ENCODE data around the gene TP53I13. TPM values are rescaled to one million over a fixed set of nuclear protein-coding genes. Genes with fewer than 3 reads are reported as not detected.

Gene TP53I13
- total and polyA plus RNA-seq, 2 of the 13 experiments (the other 11 are each of a cell fraction or from before 2014, with no cell fraction given) = 16.9 to 25.7 TPM

DNA sequence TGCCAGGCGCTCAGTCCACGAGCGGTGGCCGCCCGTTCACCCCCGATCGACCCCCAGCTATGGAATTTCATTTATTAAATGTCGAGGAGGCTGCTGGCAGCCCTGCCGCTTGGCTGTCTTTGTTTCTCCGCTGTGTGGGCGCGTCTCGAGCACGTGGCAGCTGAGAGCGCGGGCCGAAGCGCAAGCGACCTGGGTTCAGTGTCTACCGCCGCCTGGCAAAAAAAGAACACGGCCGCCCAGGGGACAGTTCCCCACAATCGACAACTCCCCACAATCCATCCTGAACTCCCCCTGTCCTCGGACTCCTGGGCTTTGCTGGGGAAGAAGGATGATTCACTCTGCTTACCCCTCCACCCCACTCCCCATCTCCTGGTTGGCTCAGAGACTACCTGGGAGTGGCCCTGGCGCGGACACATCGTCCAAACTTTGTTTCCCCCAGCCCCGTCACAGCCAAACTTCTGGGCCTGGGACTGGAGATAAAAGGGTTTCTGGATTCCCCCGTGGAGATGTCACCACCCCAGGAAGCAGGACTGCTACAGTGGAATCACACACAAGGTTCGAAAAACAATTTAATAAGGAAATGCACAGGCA is 22.7 kb downstream of the TP53I13 start (continued):
- TF ChIP-seq, protein P1, sequence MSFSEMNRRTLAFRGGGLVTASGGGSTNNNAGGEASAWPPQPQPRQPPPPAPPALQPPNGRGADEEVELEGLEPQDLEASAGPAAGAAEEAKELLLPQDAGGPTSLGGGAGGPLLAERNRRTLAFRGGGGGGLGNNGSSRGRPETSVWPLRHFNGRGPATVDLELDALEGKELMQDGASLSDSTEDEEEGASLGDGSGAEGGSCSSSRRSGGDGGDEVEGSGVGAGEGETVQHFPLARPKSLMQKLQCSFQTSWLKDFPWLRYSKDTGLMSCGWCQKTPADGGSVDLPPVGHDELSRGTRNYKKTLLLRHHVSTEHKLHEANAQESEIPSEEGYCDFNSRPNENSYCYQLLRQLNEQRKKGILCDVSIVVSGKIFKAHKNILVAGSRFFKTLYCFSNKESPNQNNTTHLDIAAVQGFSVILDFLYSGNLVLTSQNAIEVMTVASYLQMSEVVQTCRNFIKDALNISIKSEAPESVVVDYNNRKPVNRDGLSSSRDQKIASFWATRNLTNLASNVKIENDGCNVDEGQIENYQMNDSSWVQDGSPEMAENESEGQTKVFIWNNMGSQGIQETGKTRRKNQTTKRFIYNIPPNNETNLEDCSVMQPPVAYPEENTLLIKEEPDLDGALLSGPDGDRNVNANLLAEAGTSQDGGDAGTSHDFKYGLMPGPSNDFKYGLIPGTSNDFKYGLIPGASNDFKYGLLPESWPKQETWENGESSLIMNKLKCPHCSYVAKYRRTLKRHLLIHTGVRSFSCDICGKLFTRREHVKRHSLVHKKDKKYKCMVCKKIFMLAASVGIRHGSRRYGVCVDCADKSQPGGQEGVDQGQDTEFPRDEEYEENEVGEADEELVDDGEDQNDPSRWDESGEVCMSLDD (CRISPR knock-in tag; IDR thresholded peaks at IDR 0.05; ENCODE audit: borderline replicate concordance) = 0 out of 2 replicates have a peak, but pooled peaks have one; percentile 50
- TF ChIP-seq HMG20B (CRISPR knock-in tag; conservative IDR thresholded peaks at IDR 0.05) (no peak), SOX6 (IDR thresholded peaks at IDR 0.05) (no peak), SOX6 (CRISPR knock-in tag; IDR thresholded peaks at IDR 0.05) (no peak), ZNF619 (CRISPR knock-in tag; IDR thresholded peaks at IDR 0.05) (no peak), CBFB (CRISPR knock-in tag; IDR thresholded peaks at IDR 0.05) (no peak; the same call in 1 of the 2 replicates), ZNF501 (CRISPR knock-in tag; IDR thresholded peaks at IDR 0.05) (no peak), ZNF432 (CRISPR knock-in tag; IDR thresholded peaks at IDR 0.05; ENCODE audit: borderline replicate concordance) (no peak), ZBTB20 (CRISPR knock-in tag; IDR thresholded peaks at IDR 0.05; ENCODE audit: borderline replicate concordance, low read depth) (no peak), ZNF615 (CRISPR knock-in tag; IDR thresholded peaks at IDR 0.05; ENCODE audit: borderline replicate concordance) (no peak), ZNF800 (CRISPR knock-in tag; IDR thresholded peaks at IDR 0.05) (no peak), ZNF746 (CRISPR knock-in tag; IDR thresholded peaks at IDR 0.05) (no peak), ZFYVE20 (CRISPR knock-in tag; IDR thresholded peaks at IDR 0.05; ENCODE audit: borderline replicate concordance, low read depth) (no peak), GFI1 (CRISPR knock-in tag; IDR thresholded peaks at IDR 0.05; ENCODE audit: borderline replicate concordance) (no peak; the same call in 1 of the 2 replicates)
- TF ChIP-seq, protein P2, sequence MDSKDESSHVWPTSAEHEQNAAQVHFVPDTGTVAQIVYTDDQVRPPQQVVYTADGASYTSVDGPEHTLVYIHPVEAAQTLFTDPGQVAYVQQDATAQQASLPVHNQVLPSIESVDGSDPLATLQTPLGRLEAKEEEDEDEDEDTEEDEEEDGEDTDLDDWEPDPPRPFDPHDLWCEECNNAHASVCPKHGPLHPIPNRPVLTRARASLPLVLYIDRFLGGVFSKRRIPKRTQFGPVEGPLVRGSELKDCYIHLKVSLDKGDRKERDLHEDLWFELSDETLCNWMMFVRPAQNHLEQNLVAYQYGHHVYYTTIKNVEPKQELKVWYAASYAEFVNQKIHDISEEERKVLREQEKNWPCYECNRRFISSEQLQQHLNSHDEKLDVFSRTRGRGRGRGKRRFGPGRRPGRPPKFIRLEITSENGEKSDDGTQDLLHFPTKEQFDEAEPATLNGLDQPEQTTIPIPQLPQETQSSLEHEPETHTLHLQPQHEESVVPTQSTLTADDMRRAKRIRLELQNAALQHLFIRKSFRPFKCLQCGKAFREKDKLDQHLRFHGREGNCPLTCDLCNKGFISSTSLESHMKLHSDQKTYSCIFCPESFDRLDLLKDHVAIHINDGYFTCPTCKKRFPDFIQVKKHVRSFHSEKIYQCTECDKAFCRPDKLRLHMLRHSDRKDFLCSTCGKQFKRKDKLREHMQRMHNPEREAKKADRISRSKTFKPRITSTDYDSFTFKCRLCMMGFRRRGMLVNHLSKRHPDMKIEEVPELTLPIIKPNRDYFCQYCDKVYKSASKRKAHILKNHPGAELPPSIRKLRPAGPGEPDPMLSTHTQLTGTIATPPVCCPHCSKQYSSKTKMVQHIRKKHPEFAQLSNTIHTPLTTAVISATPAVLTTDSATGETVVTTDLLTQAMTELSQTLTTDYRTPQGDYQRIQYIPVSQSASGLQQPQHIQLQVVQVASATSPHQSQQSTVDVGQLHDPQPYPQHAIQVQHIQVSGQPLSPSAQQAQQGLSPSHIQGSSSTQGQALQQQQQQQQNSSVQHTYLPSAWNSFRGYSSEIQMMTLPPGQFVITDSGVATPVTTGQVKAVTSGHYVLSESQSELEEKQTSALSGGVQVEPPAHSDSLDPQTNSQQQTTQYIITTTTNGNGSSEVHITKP (CRISPR knock-in tag; IDR thresholded peaks at IDR 0.05; ENCODE audit: low read depth) = no peak; the same call in 1 of the 2 replicates
- TF ChIP-seq, protein P3, sequence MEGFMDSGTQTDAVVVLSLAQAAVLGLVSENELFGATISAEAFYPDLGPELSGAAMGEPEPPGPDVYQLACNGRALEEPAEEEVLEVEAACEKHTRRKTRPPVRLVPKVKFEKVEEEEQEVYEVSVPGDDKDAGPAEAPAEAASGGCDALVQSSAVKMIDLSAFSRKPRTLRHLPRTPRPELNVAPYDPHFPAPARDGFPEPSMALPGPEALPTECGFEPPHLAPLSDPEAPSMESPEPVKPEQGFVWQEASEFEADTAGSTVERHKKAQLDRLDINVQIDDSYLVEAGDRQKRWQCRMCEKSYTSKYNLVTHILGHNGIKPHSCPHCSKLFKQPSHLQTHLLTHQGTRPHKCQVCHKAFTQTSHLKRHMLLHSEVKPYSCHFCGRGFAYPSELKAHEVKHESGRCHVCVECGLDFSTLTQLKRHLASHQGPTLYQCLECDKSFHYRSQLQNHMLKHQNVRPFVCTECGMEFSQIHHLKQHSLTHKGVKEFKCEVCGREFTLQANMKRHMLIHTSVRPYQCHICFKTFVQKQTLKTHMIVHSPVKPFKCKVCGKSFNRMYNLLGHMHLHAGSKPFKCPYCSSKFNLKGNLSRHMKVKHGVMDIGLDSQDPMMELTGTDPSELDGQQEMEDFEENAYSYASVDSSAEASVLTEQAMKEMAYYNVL (CRISPR knock-in tag; IDR thresholded peaks at IDR 0.05; ENCODE audit: borderline replicate concordance) = no peak; the same call in 1 of the 2 replicates
- TF ChIP-seq, protein P4, sequence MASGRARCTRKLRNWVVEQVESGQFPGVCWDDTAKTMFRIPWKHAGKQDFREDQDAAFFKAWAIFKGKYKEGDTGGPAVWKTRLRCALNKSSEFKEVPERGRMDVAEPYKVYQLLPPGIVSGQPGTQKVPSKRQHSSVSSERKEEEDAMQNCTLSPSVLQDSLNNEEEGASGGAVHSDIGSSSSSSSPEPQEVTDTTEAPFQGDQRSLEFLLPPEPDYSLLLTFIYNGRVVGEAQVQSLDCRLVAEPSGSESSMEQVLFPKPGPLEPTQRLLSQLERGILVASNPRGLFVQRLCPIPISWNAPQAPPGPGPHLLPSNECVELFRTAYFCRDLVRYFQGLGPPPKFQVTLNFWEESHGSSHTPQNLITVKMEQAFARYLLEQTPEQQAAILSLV (CRISPR knock-in tag; IDR thresholded peaks at IDR 0.05; ENCODE audit: borderline replicate concordance) = no peak

Measured in HepG2 (cell line).